H1 (cell line): ENCODE data around the gene HAUS2. TPM values are rescaled to one million over a fixed set of nuclear protein-coding genes. Genes with fewer than 3 reads are reported as not detected.

Source experiments
- CTCF ChIA-PET: fragments of 300-600 bp; sonication (Branson Sonifier 250); formaldehyde crosslinking; loops from one replicate; lab custom pipeline; 2021; ENCODE audit not compliant: partially characterized antibody; lab: Charles Lee
- POLR2A ChIA-PET: fragments of 300-600 bp; sonication (Branson Sonifier 250); formaldehyde crosslinking; loops from one replicate; lab custom pipeline; 2021; ENCODE audit warnings: inconsistent platforms; ENCODE audit not compliant: partially characterized antibody; lab: Charles Lee
- DNase-seq, 2 experiments: peaks; one replicate each; pipeline versions ENCODE4 v3.0.0 to v3.0.0-alpha.2; 2010 to 2022; ENCODE audit warnings: low spot score in 2 of 2, low read depth in 1 of 2, mixed read lengths in 1 of 2
- FAIRE-seq: peaks from 2 replicates; lab custom pipeline; 2011; peaks lifted over from hg19 to GRCh38; lab: Jason Lieb, UNC
- H2AFZ ChIP-seq: 2 replicates; pipeline ENCODE4 v1.8.1; 2012; ENCODE audit warnings: low read length, inconsistent platforms
- H2AK5ac ChIP-seq: 2 replicates; pipeline ENCODE4 v1.6.1; 2013; ENCODE audit warnings: low read depth, low read length
- H2BK120ac ChIP-seq: replicated peaks from 2 replicates; pipeline ENCODE3; 2013; ENCODE audit warnings: low read depth, low read length, inconsistent platforms
- H2BK12ac ChIP-seq: 2 replicates; pipeline ENCODE4 v1.6.1; 2013; ENCODE audit warnings: low read depth, low read length
- H2BK15ac ChIP-seq: 2 replicates; pipeline ENCODE4 v1.6.1; 2013; ENCODE audit warnings: low read length
- H2BK20ac ChIP-seq: 2 replicates; pipeline ENCODE4 v1.6.1; 2013; ENCODE audit warnings: low read length
- H2BK5ac ChIP-seq: 2 replicates; pipeline ENCODE4 v1.6.1; 2013; ENCODE audit warnings: low read depth, low read length
- H3K14ac ChIP-seq: 2 replicates; pipeline ENCODE4 v1.6.1; 2013; ENCODE audit warnings: inconsistent platforms; ENCODE audit not compliant: insufficient read length
- H3K18ac ChIP-seq: 2 replicates; pipeline ENCODE4 v1.6.1; 2013; ENCODE audit warnings: low read length; ENCODE audit errors: extremely low read depth
- H3K23ac ChIP-seq: 2 replicates; pipeline ENCODE4 v1.6.1; 2013; ENCODE audit warnings: inconsistent platforms; ENCODE audit not compliant: insufficient read length
- H3K23me2 ChIP-seq: 2 replicates; pipeline ENCODE4 v1.6.1; 2013; ENCODE audit warnings: low read depth, low read length
- H3K27ac ChIP-seq: 2 replicates; pipeline ENCODE4 v1.6.1; 2011; ENCODE audit warnings: low read depth, low read length, inconsistent platforms
- H3K27me3 ChIP-seq, 4 experiments: replicated peaks in 1 of 4; 1 replicate in 1 of 4; 2 replicates in 3 of 4; pipeline versions ENCODE4 v1.6.1 to v1.8.1; 2011 to 2013; ENCODE audit warnings: low read length in 3 of 4, mild to moderate bottlenecking in 3 of 4, inconsistent platforms in 2 of 4, mixed read lengths in 2 of 4, moderate library complexity in 1 of 4; ENCODE audit not compliant: control insufficient read depth in 3 of 4, insufficient read depth in 3 of 4; ENCODE audit errors: extremely low read depth in 1 of 4
- H3K36me3 ChIP-seq, 4 experiments: 2 replicates each; pipeline versions ENCODE4 v1.6.1 to v1.8.1; 2011 to 2013; ENCODE audit warnings: mild to moderate bottlenecking in 4 of 4, low read length in 3 of 4, moderate library complexity in 2 of 4, control low read depth in 1 of 4, inconsistent platforms in 1 of 4; ENCODE audit not compliant: insufficient read depth in 4 of 4, control insufficient read depth in 2 of 4
- H3K4ac ChIP-seq: replicated peaks from 2 replicates; pipeline ENCODE3; 2013; ENCODE audit warnings: low read length, low read depth, mixed read lengths, inconsistent platforms; ENCODE audit not compliant: insufficient read length
- H3K4me1 ChIP-seq, 4 experiments: replicated peaks in 1 of 4; 1 replicate in 1 of 4; 2 replicates in 3 of 4; pipeline versions ENCODE4 v1.6.1 to v1.8.1; 2011 to 2013; ENCODE audit warnings: low read length in 3 of 4, inconsistent platforms in 2 of 4, mixed read lengths in 1 of 4; ENCODE audit not compliant: insufficient read depth in 4 of 4, control insufficient read depth in 3 of 4
- H3K4me2 ChIP-seq, 2 experiments: 2 replicates each; pipeline versions ENCODE4 v1.6.1 to v1.8.1; 2011 to 2013; ENCODE audit warnings: low read depth in 2 of 2, low read length in 2 of 2, control low read depth in 1 of 2, inconsistent platforms in 1 of 2, mild to moderate bottlenecking in 1 of 2; ENCODE audit not compliant: insufficient read depth in 1 of 2
- H3K4me3 ChIP-seq, 4 experiments: fragments of 200-600, 300-600 bp in 1 of 4; sonication (generic), shearing (Covaris generic), sonication (Bioruptor Twin) in 1 of 4; 2 replicates each; pipeline versions ENCODE4 v1.5.1 to v1.8.1; 2011 to 2016; ENCODE audit warnings: low read length in 4 of 4, low read depth in 3 of 4, control low read depth in 2 of 4, inconsistent platforms in 2 of 4, mild to moderate bottlenecking in 2 of 4, mixed read lengths in 1 of 4, moderate library complexity in 1 of 4; ENCODE audit not compliant: insufficient read depth in 2 of 4; ENCODE audit errors: extremely low read depth in 1 of 4
- H3K56ac ChIP-seq: replicated peaks from 2 replicates; pipeline ENCODE3; 2013; ENCODE audit warnings: low read depth, mild to moderate bottlenecking, mixed read lengths, low read length, inconsistent platforms; ENCODE audit not compliant: insufficient read length
- H3K79me1 ChIP-seq: 2 replicates; pipeline ENCODE4 v1.6.1; 2013; ENCODE audit warnings: low read depth, low read length, control low read depth
- H3K79me2 ChIP-seq, 2 experiments: 2 replicates each; pipeline versions ENCODE4 v1.6.1 to v1.8.1; 2012 to 2013; ENCODE audit warnings: low read length in 2 of 2, mild to moderate bottlenecking in 2 of 2, inconsistent platforms in 1 of 2; ENCODE audit not compliant: insufficient read depth in 2 of 2, control insufficient read depth in 1 of 2
- H3K9ac ChIP-seq, 4 experiments: replicated peaks in 1 of 4; 1 replicate in 1 of 4; 2 replicates in 3 of 4; pipeline versions ENCODE4 v1.6.1 to v1.8.1; 2011 to 2013; ENCODE audit warnings: low read depth in 3 of 4, low read length in 3 of 4, control low read depth in 2 of 4, mild to moderate bottlenecking in 2 of 4, moderate library complexity in 2 of 4, inconsistent platforms in 1 of 4; ENCODE audit errors: extremely low read depth in 1 of 4
- H3K9me3 ChIP-seq, 2 experiments: 2 replicates each; pipeline versions ENCODE4 v1.6.1 to v1.8.1; 2012 to 2013; ENCODE audit warnings: mild to moderate bottlenecking in 2 of 2, moderate library complexity in 2 of 2, control low read depth in 1 of 2, inconsistent platforms in 1 of 2, low read depth in 1 of 2, low read length in 1 of 2, mixed read lengths in 1 of 2; ENCODE audit not compliant: insufficient read depth in 2 of 2
- H4K20me1 ChIP-seq, 2 experiments: replicated peaks in 1 of 2; 2 replicates each; pipeline versions ENCODE3 to v1.8.1; 2011 to 2013; ENCODE audit warnings: inconsistent platforms in 2 of 2, low read length in 2 of 2, mild to moderate bottlenecking in 1 of 2; ENCODE audit not compliant: insufficient read depth in 2 of 2, control insufficient read depth in 1 of 2
- H4K5ac ChIP-seq: 2 replicates; pipeline ENCODE4 v1.6.1; 2013; ENCODE audit warnings: low read length, low read depth, mixed read lengths, inconsistent platforms; ENCODE audit not compliant: insufficient read length
- H4K8ac ChIP-seq: 2 replicates; pipeline ENCODE4 v1.8.0; 2013; ENCODE audit warnings: mild to moderate bottlenecking, moderate library complexity, low read length, inconsistent platforms; ENCODE audit not compliant: insufficient read depth; ENCODE audit errors: extremely low read depth
- H4K91ac ChIP-seq: replicated peaks from 2 replicates; pipeline ENCODE3; 2013; ENCODE audit warnings: low read length, mixed read lengths, inconsistent platforms; ENCODE audit not compliant: insufficient read length
- BRCA1 ChIP-seq: IDR thresholded peaks from 2 replicates; pipeline ENCODE4 v1.6.1; 2012; ENCODE audit warnings: low read depth, low read length, improper control_type of control experiment
- E2F6 ChIP-seq: IDR thresholded peaks from 2 replicates; pipeline ENCODE4 v1.6.1; 2012; ENCODE audit warnings: inconsistent platforms
- EZH2 ChIP-seq: fragments of 200-600 bp; sonication (generic); IDR thresholded peaks from 2 replicates; pipeline ENCODE4 v1.7.1; 2012; ENCODE audit warnings: low read depth, mild to moderate bottlenecking, moderate library complexity, low read length, inconsistent platforms; ENCODE audit not compliant: severe bottlenecking
- PHF8 ChIP-seq: fragments of 200-600 bp; sonication (generic); conservative IDR thresholded peaks from 2 replicates; pipeline ENCODE4 v1.7.1; 2012; ENCODE audit warnings: low read depth, mild to moderate bottlenecking, inconsistent platforms, low read length, moderate library complexity
- RAD21 ChIP-seq, 2 experiments: IDR thresholded peaks in 1 of 2; conservative IDR thresholded peaks in 1 of 2; 2 replicates each; pipeline ENCODE4 v1.6.1; 2011; ENCODE audit warnings: low read depth in 2 of 2, low read length in 2 of 2, improper control_type of control experiment in 1 of 2, inconsistent platforms in 1 of 2, mild to moderate bottlenecking in 1 of 2, moderate library complexity in 1 of 2
- SAP30 ChIP-seq: fragments of 300-600 bp; sonication (generic); IDR thresholded peaks from 2 replicates; pipeline ENCODE4 v1.7.1; 2012; ENCODE audit warnings: low read length, moderate library complexity, mild to moderate bottlenecking, inconsistent platforms; ENCODE audit not compliant: insufficient read depth, insufficient replicate concordance
- TAF1 ChIP-seq: IDR thresholded peaks from 2 replicates; pipeline ENCODE4 v1.6.1; 2011; ENCODE audit warnings: mild to moderate bottlenecking, low read depth, low read length
- TBP ChIP-seq: IDR thresholded peaks from 2 replicates; pipeline ENCODE4 v1.6.1; 2011; ENCODE audit warnings: low read depth, low read length, improper control_type of control experiment
- TEAD4 ChIP-seq: IDR thresholded peaks from 2 replicates; pipeline ENCODE4 v1.6.1; 2012; ENCODE audit warnings: low read depth, low read length, inconsistent platforms, mixed read lengths
- USF2 ChIP-seq: IDR thresholded peaks from 2 replicates; pipeline ENCODE4 v1.6.1; 2011; ENCODE audit warnings: low read length, improper control_type of control experiment
- WGBS, 2 experiments: shearing (Covaris generic) in 1 of 2; methylation state at CpG; one replicate each; pipeline versions ENCODE4 v1.1.6 to v1.1.7; 2013 to 2015; ENCODE audit warnings: low lambda C conversion rate in 2 of 2, mixed read lengths in 2 of 2, inconsistent platforms in 1 of 2, low coverage in 1 of 2, missing lambda C conversion rate in 1 of 2; ENCODE audit not compliant: insufficient replicate concordance in 2 of 2, insufficient coverage in 1 of 2, insufficient read length in 1 of 2; ENCODE audit errors: extremely low coverage in 1 of 2, missing lambda C conversion rate in 1 of 2; 5-methylcytosine and 5-hydroxymethylcytosine counted together
- polyA plus RNA-seq, 7 experiments: library from polyadenylated mRNA; depleted of rRNA in 3 of 7; stranded (reverse) in 5 of 7; unstranded in 2 of 7; fragments of >200 nt in 5 of 7; fragments of 200-250 nt in 2 of 7; gene quantifications; 1 replicate in 5 of 7; 2 replicates in 1 of 7; 4 replicates in 1 of 7; pipeline versions ENCODE4 v1.2.1 to v1.2.3, GENCODE V29; 2011 to 2013; ENCODE audit warnings: missing spikeins in 2 of 7, mixed read lengths in 2 of 7
- total RNA-seq: library from RNA; stranded (reverse); fragmentation: NEBNext Ultra II Directional; extraction: Animal tissue kit (Norgen Biotek cat#: 25700); gene quantifications from 2 replicates; pipeline ENCODE4 v1.2.1, GENCODE V29; 2021

Gene HAUS2
- total and polyA plus RNA-seq, 2 of the 8 experiments (the other 6 are each of a cell fraction or from before 2014, with no cell fraction given): 12.1 to 33.5 TPM

GRCh38 chr15:42528970-42529369 lies 19.7 kb upstream of the HAUS2 start:
- H3K18ac ChIP-seq: no peak overlapping the region
- H2BK12ac ChIP-seq: no peak overlapping the region
- no peak for DNase-seq
- no peak for TF ChIP-seq BRCA1
- TF ChIP-seq SAP30: no peak
- no peak for TF ChIP-seq USF2
- no peak for TF ChIP-seq TBP
- TF ChIP-seq PHF8: no peak
- no peak for TF ChIP-seq E2F6
- no peak for TF ChIP-seq RAD21 (IDR thresholded peaks at IDR 0.05 in 1 of 2, conservative IDR thresholded peaks at IDR 0.05 in 1 of 2; ENCODE audit: low read depth in 2 of 2, low read length in 2 of 2)
- no peak for TF ChIP-seq TEAD4
- no peak for TF ChIP-seq TAF1
- TF ChIP-seq EZH2: no peak
- TF ChIP-seq, all 59 proteins: peak for 0
- no peak overlapping the region for H4K8ac ChIP-seq
- no peaks in the 10 kb centered on the region for H3K4me1 ChIP-seq
- no peaks in the 10 kb centered on the region for H3K79me2 ChIP-seq
- no peak overlapping the region for H2AK5ac ChIP-seq
- no peak overlapping the region for H4K5ac ChIP-seq
- no peaks in the 10 kb centered on the region for H3K27me3 ChIP-seq
- peaks cover 4 to 44% (median 15%) of the 10 kb centered on the region in 4 experiments; a peak in 6 of 8 replicates for H3K36me3 ChIP-seq
- H2BK15ac ChIP-seq: no peak overlapping the region
- ChIA-PET POLR2A (interaction anchor here (1.1 kb wide), 1 partner anchor 19 kb away, joined by 5 read pairs; the partner anchor contains the start of genes HAUS2 and LRRC57), CTCF (interaction anchor here (0.6 to 2.0 kb wide), 3 partner anchors 11 to 404 kb away, joined by 3 to 5 read pairs (median 3); no protein-coding TSS in a partner anchor)
- no peak overlapping the region for H2BK20ac ChIP-seq
- H3K4me3 ChIP-seq: no peak overlapping the region
- H3K56ac ChIP-seq: no peak overlapping the region
- no peak overlapping the region for H2AFZ ChIP-seq
- no peaks in the 10 kb centered on the region for H3K79me1 ChIP-seq
- H2BK120ac ChIP-seq: no peak overlapping the region
- H2BK5ac ChIP-seq: no peak overlapping the region
- no peak overlapping the region for H3K14ac ChIP-seq
- no peak overlapping the region for H3K4ac ChIP-seq
- no peak overlapping the region for H3K9ac ChIP-seq
- no peak for FAIRE-seq
- no peaks in the 10 kb centered on the region for H3K23me2 ChIP-seq
- H3K23ac ChIP-seq: no peak overlapping the region
- no peaks in the 10 kb centered on the region for H4K20me1 ChIP-seq
- no peak overlapping the region for H3K27ac ChIP-seq
- 95% methylated on average over 3 of the region's 3 CpGs; no CpG with 5 or more reads in 1 of the 2 experiments for WGBS, 2 experiments
- H4K91ac ChIP-seq: no peak overlapping the region
- no peaks in the 10 kb centered on the region for H3K9me3 ChIP-seq
- no peak overlapping the region for H3K4me2 ChIP-seq
